Vagina (tissue), 2 donors: Measurements from ENCODE around the gene SIGLEC1.

Experiments
- POLR2A ChIP-seq, 2 donors: fragments of 450-650 bp; IDR thresholded peaks; one replicate each; pipeline ENCODE4 v1.6.1; 2017; ENCODE audit warnings: antibody characterized with exemption in 2 of 2, mild to moderate bottlenecking in 2 of 2, moderate library complexity in 2 of 2
- TF ChIP-seq, protein P1 (sequence below), 3 experiments: fragments of 450-650 bp in 2 of 3; fragments of 200-600 bp in 1 of 3; sonication (generic) in 1 of 3; IDR thresholded peaks; one replicate each; pipeline ENCODE4 v1.5.1; 2017 to 2019; ENCODE audit warnings: antibody characterized with exemption in 3 of 3, mild to moderate bottlenecking in 2 of 3, moderate library complexity in 2 of 3

GRCh38 chr20:3672547-3673171 lies 39.7 kb downstream of the SIGLEC1 start:
- TF ChIP-seq, protein P1, sequence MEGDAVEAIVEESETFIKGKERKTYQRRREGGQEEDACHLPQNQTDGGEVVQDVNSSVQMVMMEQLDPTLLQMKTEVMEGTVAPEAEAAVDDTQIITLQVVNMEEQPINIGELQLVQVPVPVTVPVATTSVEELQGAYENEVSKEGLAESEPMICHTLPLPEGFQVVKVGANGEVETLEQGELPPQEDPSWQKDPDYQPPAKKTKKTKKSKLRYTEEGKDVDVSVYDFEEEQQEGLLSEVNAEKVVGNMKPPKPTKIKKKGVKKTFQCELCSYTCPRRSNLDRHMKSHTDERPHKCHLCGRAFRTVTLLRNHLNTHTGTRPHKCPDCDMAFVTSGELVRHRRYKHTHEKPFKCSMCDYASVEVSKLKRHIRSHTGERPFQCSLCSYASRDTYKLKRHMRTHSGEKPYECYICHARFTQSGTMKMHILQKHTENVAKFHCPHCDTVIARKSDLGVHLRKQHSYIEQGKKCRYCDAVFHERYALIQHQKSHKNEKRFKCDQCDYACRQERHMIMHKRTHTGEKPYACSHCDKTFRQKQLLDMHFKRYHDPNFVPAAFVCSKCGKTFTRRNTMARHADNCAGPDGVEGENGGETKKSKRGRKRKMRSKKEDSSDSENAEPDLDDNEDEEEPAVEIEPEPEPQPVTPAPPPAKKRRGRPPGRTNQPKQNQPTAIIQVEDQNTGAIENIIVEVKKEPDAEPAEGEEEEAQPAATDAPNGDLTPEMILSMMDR (IDR thresholded peaks at IDR 0.05), result no peak
- TF ChIP-seq POLR2A (IDR thresholded peaks at IDR 0.05), result no peak
